ENCODE results near the gene HCN3. TPM values are rescaled to one million over a fixed set of nuclear protein-coding genes. Genes with fewer than 3 reads are reported as not detected.

The HCN3 gene
- total RNA-seq, 1 donor from 2014 or later, result 2.8 TPM

DNA sequence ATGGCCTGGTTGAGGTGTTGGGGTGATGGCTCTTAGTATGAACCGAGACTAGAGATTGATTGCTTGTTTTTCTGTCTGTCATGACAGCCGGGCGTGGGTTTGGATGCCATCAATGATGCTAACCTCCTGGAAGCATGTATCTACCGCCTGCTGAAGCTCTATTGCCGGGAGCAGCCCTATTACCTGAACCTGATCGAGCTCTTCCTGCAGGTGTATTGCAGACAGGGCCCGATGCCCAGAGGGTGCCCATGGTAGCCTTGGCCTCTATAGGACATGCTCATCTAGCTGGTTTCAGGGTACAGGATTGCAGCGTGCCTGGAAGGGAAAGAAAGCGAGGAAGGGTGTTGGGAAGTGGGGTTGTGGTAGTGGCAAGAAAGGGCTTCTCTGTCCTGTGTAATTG is 40.8 kb downstream of the HCN3 start:
- H3K27me3 ChIP-seq (ENCODE audit: control insufficient read depth, insufficient read depth, low read length), result no peaks in the 10 kb centered on the region
- H3K4me3 ChIP-seq (ENCODE audit: low read depth, low read length), result no peak overlapping the region
- no peak for DNase-seq (ENCODE audit: low read depth)
- H3K36me3 ChIP-seq (ENCODE audit: control insufficient read depth, insufficient read depth, low read length), result peaks cover 8% of the 10 kb centered on the region
- TF ChIP-seq, protein P1, sequence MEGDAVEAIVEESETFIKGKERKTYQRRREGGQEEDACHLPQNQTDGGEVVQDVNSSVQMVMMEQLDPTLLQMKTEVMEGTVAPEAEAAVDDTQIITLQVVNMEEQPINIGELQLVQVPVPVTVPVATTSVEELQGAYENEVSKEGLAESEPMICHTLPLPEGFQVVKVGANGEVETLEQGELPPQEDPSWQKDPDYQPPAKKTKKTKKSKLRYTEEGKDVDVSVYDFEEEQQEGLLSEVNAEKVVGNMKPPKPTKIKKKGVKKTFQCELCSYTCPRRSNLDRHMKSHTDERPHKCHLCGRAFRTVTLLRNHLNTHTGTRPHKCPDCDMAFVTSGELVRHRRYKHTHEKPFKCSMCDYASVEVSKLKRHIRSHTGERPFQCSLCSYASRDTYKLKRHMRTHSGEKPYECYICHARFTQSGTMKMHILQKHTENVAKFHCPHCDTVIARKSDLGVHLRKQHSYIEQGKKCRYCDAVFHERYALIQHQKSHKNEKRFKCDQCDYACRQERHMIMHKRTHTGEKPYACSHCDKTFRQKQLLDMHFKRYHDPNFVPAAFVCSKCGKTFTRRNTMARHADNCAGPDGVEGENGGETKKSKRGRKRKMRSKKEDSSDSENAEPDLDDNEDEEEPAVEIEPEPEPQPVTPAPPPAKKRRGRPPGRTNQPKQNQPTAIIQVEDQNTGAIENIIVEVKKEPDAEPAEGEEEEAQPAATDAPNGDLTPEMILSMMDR (IDR thresholded peaks at IDR 0.05; ENCODE audit: insufficient read depth, low read length, poor library complexity, severe bottlenecking), result no peak

DNA sequence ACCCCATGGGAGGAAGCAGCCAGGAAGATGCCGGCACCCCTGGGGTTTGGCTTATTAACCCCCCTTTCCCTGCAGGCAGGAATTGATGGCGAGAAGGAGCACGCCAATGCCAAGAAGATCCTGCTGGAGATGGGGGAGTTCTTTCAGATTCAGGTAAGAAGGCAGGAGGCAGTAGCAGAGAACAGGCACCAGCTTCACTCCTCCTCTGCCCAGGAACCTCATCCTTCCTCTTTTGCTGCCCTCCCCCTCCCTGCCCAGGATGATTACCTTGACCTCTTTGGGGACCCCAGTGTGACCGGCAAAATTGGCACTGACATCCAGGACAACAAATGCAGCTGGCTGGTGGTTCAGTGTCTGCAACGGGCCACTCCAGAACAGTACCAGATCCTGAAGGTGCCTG is 42.3 kb downstream of the HCN3 start:
- TF ChIP-seq, protein P1 (IDR thresholded peaks at IDR 0.05; ENCODE audit: insufficient read depth, low read length, poor library complexity, severe bottlenecking), result no peak
- peaks cover 5% of the 10 kb centered on the region for H3K36me3 ChIP-seq (ENCODE audit: control insufficient read depth, insufficient read depth, low read length)
- DNase-seq (ENCODE audit: low read depth), result no peak
- no peak overlapping the region for H3K4me3 ChIP-seq (ENCODE audit: low read depth, low read length)
- no peaks in the 10 kb centered on the region for H3K27me3 ChIP-seq (ENCODE audit: control insufficient read depth, insufficient read depth, low read length)

DNA sequence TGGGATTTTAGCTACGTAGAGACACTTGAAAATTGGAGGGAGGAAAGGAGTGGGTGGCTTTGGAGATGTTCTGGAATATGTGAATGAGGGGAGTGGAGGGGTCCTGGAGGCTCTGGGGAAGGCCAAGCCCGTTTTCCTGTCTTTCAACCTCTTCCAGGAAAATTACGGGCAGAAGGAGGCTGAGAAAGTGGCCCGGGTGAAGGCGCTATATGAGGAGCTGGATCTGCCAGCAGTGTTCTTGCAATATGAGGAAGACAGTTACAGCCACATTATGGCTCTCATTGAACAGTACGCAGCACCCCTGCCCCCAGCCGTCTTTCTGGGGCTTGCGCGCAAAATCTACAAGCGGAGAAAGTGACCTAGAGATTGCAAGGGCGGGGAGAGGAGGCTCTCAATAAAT is 43.0 kb downstream of the HCN3 start:
- Histone ChIP-seq H3K4me3 (ENCODE audit: low read depth, low read length) (no peak overlapping the region), H3K36me3 (ENCODE audit: control insufficient read depth, insufficient read depth, low read length) (peaks cover 4% of the 10 kb centered on the region), H3K27me3 (ENCODE audit: control insufficient read depth, insufficient read depth, low read length) (no peaks in the 10 kb centered on the region)
- no peak for DNase-seq (ENCODE audit: low read depth)
- TF ChIP-seq, protein P1 (IDR thresholded peaks at IDR 0.05; ENCODE audit: insufficient read depth, low read length, poor library complexity, severe bottlenecking), result no peak

DNA sequence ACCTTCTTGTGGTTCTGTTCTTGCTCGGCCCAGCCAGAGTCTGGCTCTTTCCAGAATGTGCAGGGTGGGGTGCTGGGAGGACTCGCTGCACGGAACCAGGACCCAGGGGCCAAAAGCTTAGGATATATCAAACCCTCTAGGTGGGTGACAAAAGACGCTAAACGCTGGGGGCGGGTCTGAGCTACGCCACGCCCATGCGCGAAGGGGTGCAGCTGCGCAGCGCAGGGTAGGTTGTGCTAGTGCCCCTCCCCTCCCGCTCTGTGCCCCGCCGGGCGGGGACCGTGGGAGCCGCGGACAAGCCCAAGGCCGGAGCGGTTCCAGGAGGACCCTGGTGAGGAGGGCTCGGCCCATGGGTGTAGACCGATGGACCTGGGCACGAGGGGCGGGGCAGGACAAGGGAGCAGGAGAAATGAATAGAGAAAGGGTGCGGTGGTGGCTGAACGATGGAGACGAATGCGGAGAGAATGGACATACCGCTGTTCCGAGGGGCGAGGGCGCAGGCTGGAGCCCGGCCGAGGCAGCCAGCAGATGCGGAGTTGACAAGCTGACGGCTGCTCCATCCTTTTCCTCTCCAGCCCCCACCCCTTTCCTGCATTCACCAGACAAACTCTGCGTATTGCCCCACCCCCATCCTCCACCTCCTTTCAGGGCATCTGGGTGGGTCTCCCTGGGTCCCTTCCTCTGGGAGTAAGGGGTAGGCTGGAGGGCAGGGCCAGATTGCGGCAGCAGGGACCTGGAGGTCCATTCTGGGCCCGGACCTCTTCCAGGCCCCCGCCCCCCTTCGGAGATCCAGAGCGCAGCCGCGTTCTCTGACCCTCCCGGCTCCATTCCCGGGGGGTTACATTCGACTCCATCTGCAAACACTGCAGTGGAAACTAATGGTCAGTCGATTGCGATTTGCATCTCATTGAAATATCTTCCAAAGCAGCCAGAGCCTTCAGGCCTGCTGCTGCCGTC is 43.7 kb downstream of the HCN3 start, which contains the start of gene RUSC1:
Gene RUSC1 (plus strand): TSS at position 234 of the 957 bp plus-strand sequence. CDS start 880 bp downstream, outside the sequence.
- TF ChIP-seq, protein P1 (IDR thresholded peaks at IDR 0.05; ENCODE audit: insufficient read depth, low read length, poor library complexity, severe bottlenecking), result no peak
- Histone ChIP-seq H3K36me3 (ENCODE audit: control insufficient read depth, insufficient read depth, low read length) (peaks cover 4% of the 10 kb centered on the region), H3K4me3 (ENCODE audit: low read depth, low read length) (peak within 1 kb of the TSS; percentile 42), H3K27me3 (ENCODE audit: control insufficient read depth, insufficient read depth, low read length) (no peaks in the 10 kb centered on the region)
- DNase-seq (ENCODE audit: low read depth), result no peak

- Histone ChIP-seq H3K36me3 (ENCODE audit: control insufficient read depth, insufficient read depth, low read length) (peaks cover 4% of the 10 kb centered on the region), H3K27me3 (ENCODE audit: control insufficient read depth, insufficient read depth, low read length) (no peaks in the 10 kb centered on the region), H3K4me3 (ENCODE audit: low read depth, low read length) (no peak overlapping the region)
- TF ChIP-seq, protein P1 (IDR thresholded peaks at IDR 0.05; ENCODE audit: insufficient read depth, low read length, poor library complexity, severe bottlenecking), result no peak
- DNase-seq (ENCODE audit: low read depth), result no peak
These were observed 44.6 kb downstream of the HCN3 start for GRCh38 chr1:155321639-155322503.

All from kidney epithelial cell (primary cell).